SK-N-SH treated with all-trans-retinoic acid at 6 μM for 48 hours (cell line): ENCODE data around the gene AMOTL2.

Source experiments
- ATAC-seq: fragments of 200-7000 bp; cut with Tn5 transposase; 3 replicates; pipeline ENCODE4 v1.9.1; 2020; ENCODE audit warnings: mild to moderate bottlenecking, moderate library complexity
- BACH2 ChIP-seq: fragments of 250-450 bp; sonication (Bioruptor Pico); IDR thresholded peaks from 2 replicates; pipeline ENCODE4 v1.9.0; 2021; ENCODE audit warnings: mild to moderate bottlenecking, borderline replicate concordance
- CREB5 ChIP-seq: fragments of 250-450 bp; sonication (Bioruptor Pico); IDR thresholded peaks from 2 replicates; pipeline ENCODE4 v1.5.1; 2020; ENCODE audit warnings: low read depth, mild to moderate bottlenecking, moderate library complexity
- CSDC2 ChIP-seq: fragments of 250-450 bp; sonication (Bioruptor Pico); IDR thresholded peaks from 2 replicates; pipeline ENCODE4 v1.5.0; 2020; ENCODE audit warnings: mild to moderate bottlenecking, moderate library complexity
- CSRNP3 ChIP-seq: fragments of 250-450 bp; sonication (Bioruptor Pico); IDR thresholded peaks from 2 replicates; pipeline ENCODE4 v1.5.1; 2021; ENCODE audit warnings: mild to moderate bottlenecking, moderate library complexity
- ESRRG ChIP-seq: fragments of 250-450 bp; sonication (Bioruptor Pico); IDR thresholded peaks from 2 replicates; pipeline ENCODE4 v1.6.1; 2021; ENCODE audit warnings: mild to moderate bottlenecking
- GLIS3 ChIP-seq: fragments of 250-450 bp; sonication (Bioruptor Pico); IDR thresholded peaks from 2 replicates; pipeline ENCODE4 v1.5.0; 2020; ENCODE audit warnings: mild to moderate bottlenecking, moderate library complexity
- ISL1 ChIP-seq: fragments of 250-450 bp; sonication (Bioruptor Pico); IDR thresholded peaks from 2 replicates; pipeline ENCODE4 v2.1.2; 2022; ENCODE audit warnings: mild to moderate bottlenecking, moderate library complexity
- OSR1 ChIP-seq: fragments of 250-450 bp; sonication (Bioruptor Pico); IDR thresholded peaks from 2 replicates; pipeline ENCODE4 v1.8.0; 2022; ENCODE audit warnings: moderate library complexity, mild to moderate bottlenecking, inconsistent platforms
- POU6F1 ChIP-seq: fragments of 250-450 bp; sonication (Bioruptor Pico); IDR thresholded peaks from 2 replicates; pipeline ENCODE4 v1.8.0; 2021; ENCODE audit warnings: low read depth, mild to moderate bottlenecking, moderate library complexity, borderline replicate concordance
- PPARA ChIP-seq: fragments of 250-450 bp; sonication (Bioruptor Pico); IDR thresholded peaks from 2 replicates; pipeline ENCODE4 v1.5.0; 2020; ENCODE audit warnings: mild to moderate bottlenecking, borderline replicate concordance
- RARB ChIP-seq: fragments of 250-450 bp; sonication (Bioruptor Pico); IDR thresholded peaks from 2 replicates; pipeline ENCODE4 v1.8.0; 2021; ENCODE audit warnings: mild to moderate bottlenecking, moderate library complexity
- SNAI2 ChIP-seq: fragments of 250-450 bp; sonication (Bioruptor Pico); IDR thresholded peaks from 2 replicates; pipeline ENCODE4 v1.5.0; 2020; ENCODE audit warnings: mild to moderate bottlenecking, moderate library complexity
- TCF4 ChIP-seq: fragments of 250-450 bp; sonication (Bioruptor Pico); IDR thresholded peaks from 2 replicates; pipeline ENCODE4 v1.8.0; 2021; ENCODE audit warnings: mild to moderate bottlenecking, moderate library complexity, borderline replicate concordance
- TOX ChIP-seq: fragments of 250-450 bp; sonication (Bioruptor Pico); IDR thresholded peaks from 2 replicates; pipeline ENCODE4 v1.8.0; 2021; ENCODE audit warnings: mild to moderate bottlenecking, moderate library complexity, borderline replicate concordance
- TSHZ2 ChIP-seq: fragments of 250-450 bp; sonication (Bioruptor Pico); IDR thresholded peaks from 2 replicates; pipeline ENCODE4 v1.5.0; 2020; ENCODE audit warnings: mild to moderate bottlenecking, moderate library complexity
- ZC3H10 ChIP-seq: fragments of 250-450 bp; sonication (Bioruptor Pico); IDR thresholded peaks from 2 replicates; pipeline ENCODE4 v1.5.1; 2021; ENCODE audit warnings: mild to moderate bottlenecking, moderate library complexity
- ZFP3 ChIP-seq: fragments of 250-450 bp; sonication (Bioruptor Pico); IDR thresholded peaks from 2 replicates; pipeline ENCODE4 v1.5.0; 2020; ENCODE audit warnings: mild to moderate bottlenecking, moderate library complexity
- ZFP30 ChIP-seq: fragments of 450-650 bp; formaldehyde crosslinking; IDR thresholded peaks from 2 replicates; pipeline ENCODE4 v1.5.0; 2022; ENCODE audit warnings: mild to moderate bottlenecking, moderate library complexity
- ZNF565 ChIP-seq: fragments of 450-650 bp; formaldehyde crosslinking; conservative IDR thresholded peaks from 2 replicates; pipeline ENCODE4 v1.5.0; 2020; ENCODE audit warnings: low read depth, mild to moderate bottlenecking, moderate library complexity
- ZNF70 ChIP-seq: fragments of 450-650 bp; formaldehyde crosslinking; IDR thresholded peaks from 2 replicates; pipeline ENCODE4 v1.5.0; 2020; ENCODE audit warnings: mild to moderate bottlenecking, moderate library complexity
- ZNF8 ChIP-seq: fragments of 450-650 bp; formaldehyde crosslinking; IDR thresholded peaks from 2 replicates; pipeline ENCODE4 v1.5.0; 2020; ENCODE audit warnings: mild to moderate bottlenecking, moderate library complexity
- TF ChIP-seq, protein P1 (sequence below): fragments of 250-450 bp; sonication (Bioruptor Pico); IDR thresholded peaks from 2 replicates; pipeline ENCODE4 v1.8.0; 2020; ENCODE audit warnings: mild to moderate bottlenecking, moderate library complexity, borderline replicate concordance

The AMOTL2 gene

GRCh38 chr3:134366221-134366927 is 7.9 kb downstream of the AMOTL2 start:
- TF ChIP-seq ZNF565 (CRISPR knock-in tag) (no peak), PPARA (CRISPR knock-in tag) (no peak), ZFP3 (no peak), CSRNP3 (CRISPR knock-in tag) (no peak), GLIS3 (CRISPR knock-in tag) (no peak), ESRRG (CRISPR knock-in tag) (no peak), CSDC2 (CRISPR knock-in tag) (no peak), OSR1 (CRISPR knock-in tag) (no peak), ZNF8 (CRISPR knock-in tag) (no peak), TCF4 (CRISPR knock-in tag) (no peak), ZC3H10 (CRISPR knock-in tag) (no peak), RARB (CRISPR knock-in tag) (no peak), CREB5 (CRISPR knock-in tag) (no peak), SNAI2 (CRISPR knock-in tag) (no peak), TSHZ2 (no peak), TOX (CRISPR knock-in tag) (no peak), POU6F1 (CRISPR knock-in tag) (no peak)
- TF ChIP-seq, protein P1, sequence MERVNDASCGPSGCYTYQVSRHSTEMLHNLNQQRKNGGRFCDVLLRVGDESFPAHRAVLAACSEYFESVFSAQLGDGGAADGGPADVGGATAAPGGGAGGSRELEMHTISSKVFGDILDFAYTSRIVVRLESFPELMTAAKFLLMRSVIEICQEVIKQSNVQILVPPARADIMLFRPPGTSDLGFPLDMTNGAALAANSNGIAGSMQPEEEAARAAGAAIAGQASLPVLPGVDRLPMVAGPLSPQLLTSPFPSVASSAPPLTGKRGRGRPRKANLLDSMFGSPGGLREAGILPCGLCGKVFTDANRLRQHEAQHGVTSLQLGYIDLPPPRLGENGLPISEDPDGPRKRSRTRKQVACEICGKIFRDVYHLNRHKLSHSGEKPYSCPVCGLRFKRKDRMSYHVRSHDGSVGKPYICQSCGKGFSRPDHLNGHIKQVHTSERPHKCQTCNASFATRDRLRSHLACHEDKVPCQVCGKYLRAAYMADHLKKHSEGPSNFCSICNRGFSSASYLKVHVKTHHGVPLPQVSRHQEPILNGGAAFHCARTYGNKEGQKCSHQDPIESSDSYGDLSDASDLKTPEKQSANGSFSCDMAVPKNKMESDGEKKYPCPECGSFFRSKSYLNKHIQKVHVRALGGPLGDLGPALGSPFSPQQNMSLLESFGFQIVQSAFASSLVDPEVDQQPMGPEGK (CRISPR knock-in tag), result no peak
- TF ChIP-seq, all 23 proteins: peak for 0
- no peak for ATAC-seq

DNA sequence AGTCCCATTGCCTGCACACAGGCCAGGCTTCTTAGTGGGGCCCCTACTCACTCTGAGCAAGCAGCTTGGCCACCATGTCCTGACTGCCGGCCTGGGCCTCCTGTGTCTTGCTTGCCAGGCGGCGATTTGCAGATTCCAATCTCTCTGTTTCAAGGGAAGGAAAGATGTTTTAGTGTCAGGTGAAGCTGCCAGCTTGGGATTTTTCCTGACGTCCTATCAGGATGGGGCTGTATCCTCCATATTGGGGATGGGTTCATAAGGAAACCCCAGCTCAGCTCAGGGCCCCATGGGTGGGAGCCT is 8.5 kb downstream of the AMOTL2 start:
- no peak for ATAC-seq
- no peak for TF ChIP-seq GLIS3 (CRISPR knock-in tag)
- TF ChIP-seq POU6F1 (CRISPR knock-in tag), result no peak
- no peak for TF ChIP-seq TCF4 (CRISPR knock-in tag)
- no peak for TF ChIP-seq ZNF565 (CRISPR knock-in tag)
- TF ChIP-seq SNAI2 (CRISPR knock-in tag), result no peak
- TF ChIP-seq OSR1 (CRISPR knock-in tag), result no peak
- TF ChIP-seq ISL1 (CRISPR knock-in tag), result no peak
- TF ChIP-seq ZFP30 (CRISPR knock-in tag), result no peak
- no peak for TF ChIP-seq BACH2 (CRISPR knock-in tag)
- no peak for TF ChIP-seq ESRRG (CRISPR knock-in tag)
- no peak for TF ChIP-seq ZFP3
- no peak for TF ChIP-seq ZNF70 (CRISPR knock-in tag)
- no peak for TF ChIP-seq ZNF8 (CRISPR knock-in tag)
- TF ChIP-seq, all 23 proteins: peak for 0
